ENCODE results near the gene NOP53. TPM values are rescaled to one million over a fixed set of nuclear protein-coding genes. Genes with fewer than 3 reads are reported as not detected.
A peak's percentile ranks its signal among the peaks of the same experiment; 100 is the strongest.
"Not testable (repeated sequence)": the region's sequence is repeated elsewhere in the genome, so short reads cannot be mapped to it uniquely, and the experiment has no call there.

The NOP53 gene
- total RNA-seq, 4 donors from 2014 or later, result 350 to 500 (median 454) TPM

DNA sequence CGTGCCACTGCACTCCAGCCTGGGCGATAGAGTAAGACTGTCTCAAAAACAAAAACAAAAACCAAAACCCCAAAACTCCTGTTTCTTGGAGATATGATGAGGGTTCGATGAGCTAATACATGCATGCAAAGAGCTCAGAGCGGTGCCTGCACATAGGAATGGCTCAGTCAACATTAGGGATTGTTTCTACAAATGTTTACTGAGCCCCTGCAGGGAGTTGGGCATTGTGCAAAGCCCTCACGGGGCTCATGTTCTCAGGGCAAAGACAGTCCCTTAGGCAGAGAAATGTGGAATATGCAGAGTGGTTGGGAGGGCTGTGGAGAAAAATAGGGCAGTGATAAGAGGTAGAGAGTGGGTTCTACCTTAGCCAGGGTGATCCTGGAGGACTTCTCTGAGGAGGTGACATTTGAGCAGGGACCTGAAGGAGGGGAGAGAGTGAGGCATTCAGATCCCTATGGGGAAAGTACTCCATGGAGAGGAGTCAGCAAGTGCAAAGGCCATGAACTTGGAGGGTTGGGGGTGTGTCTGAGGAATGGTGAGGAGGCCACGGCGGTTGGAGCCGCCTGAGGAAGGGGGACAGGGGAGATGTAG, 33.6 kb upstream of the NOP53 start:
- peaks cover 21 to 44% (median 37%) of the 10 kb centered on the region in 4 donors for H3K4me1 ChIP-seq
- 85% methylated on average over 8 of the region's 8 CpGs for WGBS
- no peak for TF ChIP-seq EP300 (IDR thresholded peaks at IDR 0.05)
- TF ChIP-seq, protein P1, sequence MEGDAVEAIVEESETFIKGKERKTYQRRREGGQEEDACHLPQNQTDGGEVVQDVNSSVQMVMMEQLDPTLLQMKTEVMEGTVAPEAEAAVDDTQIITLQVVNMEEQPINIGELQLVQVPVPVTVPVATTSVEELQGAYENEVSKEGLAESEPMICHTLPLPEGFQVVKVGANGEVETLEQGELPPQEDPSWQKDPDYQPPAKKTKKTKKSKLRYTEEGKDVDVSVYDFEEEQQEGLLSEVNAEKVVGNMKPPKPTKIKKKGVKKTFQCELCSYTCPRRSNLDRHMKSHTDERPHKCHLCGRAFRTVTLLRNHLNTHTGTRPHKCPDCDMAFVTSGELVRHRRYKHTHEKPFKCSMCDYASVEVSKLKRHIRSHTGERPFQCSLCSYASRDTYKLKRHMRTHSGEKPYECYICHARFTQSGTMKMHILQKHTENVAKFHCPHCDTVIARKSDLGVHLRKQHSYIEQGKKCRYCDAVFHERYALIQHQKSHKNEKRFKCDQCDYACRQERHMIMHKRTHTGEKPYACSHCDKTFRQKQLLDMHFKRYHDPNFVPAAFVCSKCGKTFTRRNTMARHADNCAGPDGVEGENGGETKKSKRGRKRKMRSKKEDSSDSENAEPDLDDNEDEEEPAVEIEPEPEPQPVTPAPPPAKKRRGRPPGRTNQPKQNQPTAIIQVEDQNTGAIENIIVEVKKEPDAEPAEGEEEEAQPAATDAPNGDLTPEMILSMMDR (IDR thresholded peaks at IDR 0.05), result no peak
- H3K27me3 ChIP-seq, result no peaks in the 10 kb centered on the region
- intact Hi-C loops (cut with DNase I), result loop anchor here (5.0 kb wide), 1 partner anchor 76 kb away; no protein-coding TSS in a partner anchor
- DNase-seq (ENCODE audit: extremely low spot score), result no peak
- H3K36me3 ChIP-seq, result peaks cover 5 to 8% (median 8%) of the 10 kb centered on the region in 4 donors
- H3K4me3 ChIP-seq, result no peak overlapping the region
- H3K9me3 ChIP-seq, result peaks cover 0 to 3% (median 0%) of the 10 kb centered on the region in 4 donors
- no peak overlapping the region for H3K27ac ChIP-seq (replicated peaks in 1 of 4)

DNA sequence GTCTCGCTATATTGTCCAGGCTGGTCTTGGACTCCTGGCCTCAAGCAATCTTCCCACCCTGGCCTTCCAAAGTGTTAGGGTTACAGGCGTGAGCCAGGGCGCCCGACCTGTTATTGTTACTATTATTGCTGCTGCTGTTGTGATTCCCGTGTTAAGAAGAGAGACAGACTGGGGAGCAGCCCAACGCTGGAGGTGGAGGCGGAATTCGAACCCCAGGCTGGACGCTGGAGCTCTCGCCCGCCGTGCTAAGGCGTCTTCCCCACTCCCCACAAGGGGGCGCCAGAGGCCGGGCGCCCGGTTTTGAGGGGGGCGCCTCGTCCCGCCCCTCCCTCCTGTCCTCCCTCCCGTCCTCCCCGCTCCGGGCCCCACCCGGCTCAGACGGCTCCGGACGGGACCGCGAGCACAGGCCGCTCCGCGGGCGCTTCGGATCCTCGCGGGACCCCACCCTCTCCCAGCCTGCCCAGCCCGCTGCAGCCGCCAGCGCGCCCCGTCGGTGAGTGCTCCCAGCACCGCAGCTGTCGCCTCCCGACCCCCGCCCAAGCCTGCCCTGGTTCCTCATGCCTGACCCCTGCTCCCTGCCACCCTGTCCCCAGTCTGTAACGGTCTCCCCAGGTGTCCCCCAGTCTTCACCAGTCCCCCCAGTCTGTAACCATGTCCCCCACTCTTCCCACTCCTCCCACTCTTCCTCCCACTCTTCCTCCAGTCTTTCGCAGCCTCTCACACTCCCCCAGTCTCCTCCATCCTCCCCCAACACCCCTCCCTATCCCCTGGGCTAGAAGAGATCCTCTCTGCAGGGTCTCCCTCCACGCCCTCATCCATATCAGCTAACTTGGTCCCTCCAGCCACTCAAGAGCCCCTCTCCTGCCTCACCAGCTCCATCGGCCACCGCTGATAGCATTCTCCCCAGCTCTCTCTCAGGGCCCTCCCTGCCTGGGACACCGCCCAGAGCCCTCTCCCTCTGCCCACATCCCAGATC, 32.0 kb upstream of the NOP53 start, which contains the start of gene EHD2:
Gene EHD2, plus strand, starts transcription at position 377 of the 976 bp plus-strand sequence. CDS start 3,191 bp downstream, outside the sequence.
- Histone ChIP-seq H3K27ac (replicated peaks in 1 of 4) (peak within 1 kb of the TSS; percentile 87 to 97 (median 92)), H3K4me3 (peak within 1 kb of the TSS; percentile 70 to 95 (median 81)), H3K27me3 (no peaks in the 10 kb centered on the region), H3K9me3 (peaks cover 0 to 3% (median 0%) of the 10 kb centered on the region in 4 donors), H3K36me3 (peaks cover 8 to 17% (median 16%) of the 10 kb centered on the region in 4 donors), H3K4me1 (peaks cover 37 to 53% (median 48%) of the 10 kb centered on the region in 4 donors)
- no peak for DNase-seq (ENCODE audit: extremely low spot score)
- TF ChIP-seq, protein P1 (IDR thresholded peaks at IDR 0.05), result peak; percentile 97 to 99 (median 99)
- TF ChIP-seq EP300 (IDR thresholded peaks at IDR 0.05), result no peak
- peak; percentile 90 for TF ChIP-seq POLR2A (IDR thresholded peaks at IDR 0.05; ENCODE audit: low read depth)
- TF ChIP-seq POLR2AphosphoS5 (IDR thresholded peaks at IDR 0.05), result peak; percentile 86 to 98
- intact Hi-C loops (cut with DNase I), result loop anchor here (1.0 to 5.0 kb wide), 2 partner anchors 32 to 74 kb away; partner anchors contain the start of gene NOP53
- WGBS, result 3% methylated on average over 38 of the region's 52 CpGs

- Histone ChIP-seq H3K4me1 (peaks cover 47 to 63% (median 58%) of the 10 kb centered on the region in 4 donors), H3K9me3 (peaks cover 0 to 3% (median 0%) of the 10 kb centered on the region in 4 donors), H3K36me3 (peaks cover 8 to 17% (median 16%) of the 10 kb centered on the region in 4 donors), H3K27me3 (no peaks in the 10 kb centered on the region), H3K27ac (replicated peaks in 1 of 4) (peak overlapping the region; percentile 87 to 97 (median 92)), H3K4me3 (peak overlapping the region; percentile 70 to 95 (median 81))
- intact Hi-C loops (cut with DNase I), result loop anchor here (5.0 kb wide), 1 partner anchor 73 kb away; no protein-coding TSS in a partner anchor
- TF ChIP-seq POLR2A (IDR thresholded peaks at IDR 0.05; ENCODE audit: low read depth), result no peak
- no peak for TF ChIP-seq POLR2AphosphoS5 (IDR thresholded peaks at IDR 0.05)
- no peak for TF ChIP-seq EP300 (IDR thresholded peaks at IDR 0.05)
- TF ChIP-seq, protein P1 (IDR thresholded peaks at IDR 0.05), result no peak
- WGBS, result 81% methylated on average over 4 of the region's 4 CpGs
- DNase-seq (ENCODE audit: extremely low spot score), result no peak
Observed at GRCh38 chr19:47714339-47714738, 31.0 kb upstream of the NOP53 start.

DNA sequence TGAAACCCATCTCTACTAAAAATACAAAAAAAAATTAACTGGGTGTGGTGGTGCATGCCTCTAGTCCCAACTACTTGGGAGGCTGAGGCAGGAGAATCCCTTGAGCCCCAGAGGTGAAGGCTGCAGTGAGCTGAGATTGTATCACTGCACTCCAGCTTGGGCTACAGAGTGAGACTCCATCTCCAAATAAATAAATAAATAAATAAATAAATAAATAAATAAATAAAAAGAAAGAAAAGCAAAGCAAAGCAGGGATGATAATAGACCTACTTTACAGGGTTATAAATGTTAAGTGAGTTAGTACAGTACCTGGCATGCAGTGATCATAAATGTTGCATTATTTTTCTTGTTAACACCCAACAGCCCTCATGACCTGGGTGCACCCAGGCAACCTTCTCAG, 30.5 kb upstream of the NOP53 start:
- Histone ChIP-seq H3K36me3 (peaks cover 8 to 17% (median 16%) of the 10 kb centered on the region in 4 donors), H3K27ac (replicated peaks in 1 of 4) (peak overlapping the region; percentile 87 to 97 (median 92)), H3K4me3 (peak overlapping the region; percentile 70 to 95 (median 81)), H3K4me1 (peaks cover 52 to 68% (median 63%) of the 10 kb centered on the region in 4 donors)
- not testable (repeated sequence) for H3K27me3 ChIP-seq; DNase-seq (ENCODE audit: extremely low spot score); H3K9me3 ChIP-seq
- intact Hi-C loops (cut with DNase I), result loop anchor here (5.0 kb wide), 1 partner anchor 72 kb away; no protein-coding TSS in a partner anchor
